WTC11 (cell line): Measurements from ENCODE around the gene HOXA9. TPM values are rescaled to one million over a fixed set of nuclear protein-coding genes. Genes with fewer than 3 reads are reported as not detected.
A peak's percentile ranks its signal among the peaks of the same experiment; 100 is the strongest.

Source experiments
- ATAC-seq: fragments of 200-7000 bp; cut with Tn5 transposase; 2 replicates; pipeline ENCODE4 v1.10.0; 2021; ENCODE audit warnings: mild to moderate bottlenecking, moderate library complexity
- CTCF ChIA-PET: fragments of 300-600 bp; sonication (Branson Sonifier 250); formaldehyde crosslinking; loops from one replicate; lab custom pipeline; 2021; ENCODE audit warnings: antibody characterized with exemption; lab: Charles Lee
- POLR2A ChIA-PET: fragments of 350-600 bp; sonication (Branson Sonifier 250); formaldehyde crosslinking; loops from one replicate; lab custom pipeline; 2021; ENCODE audit warnings: antibody characterized with exemption; lab: Charles Lee
- DNase-seq: peaks from one replicate; pipeline ENCODE4 v3.0.0; 2021; ENCODE audit warnings: low spot score
- H3K27ac Mint-ChIP-seq: 2 replicates; pipeline ENCODE4 v1.8.0; 2021; ENCODE audit warnings: mixed read lengths
- H3K27me3 Mint-ChIP-seq: 2 replicates; pipeline ENCODE4 v1.8.0; 2021; ENCODE audit warnings: low read depth, mild to moderate bottlenecking, moderate library complexity, mixed read lengths
- H3K36me3 Mint-ChIP-seq: 2 replicates; pipeline ENCODE4 v1.8.0; 2021; ENCODE audit warnings: mixed read lengths
- H3K4me1 Mint-ChIP-seq: 2 replicates; pipeline ENCODE4 v1.8.0; 2022; ENCODE audit warnings: mixed read lengths
- H3K4me3 Mint-ChIP-seq: 2 replicates; pipeline ENCODE4 v1.8.0; 2021; ENCODE audit warnings: mild to moderate bottlenecking, moderate library complexity, mixed read lengths
- H3K9me3 Mint-ChIP-seq: 2 replicates; pipeline ENCODE4 v1.8.0; 2021; ENCODE audit warnings: mixed read lengths
- CREM ChIP-seq: sonication (generic); formaldehyde crosslinking; IDR thresholded peaks from 2 replicates; pipeline ENCODE4 v1.8.1; 2022; ENCODE audit warnings: mild to moderate bottlenecking, missing genetic modification reagents, moderate library complexity
- ESRRA ChIP-seq: sonication (generic); formaldehyde crosslinking; IDR thresholded peaks from 2 replicates; pipeline ENCODE4 v1.8.1; 2022; ENCODE audit warnings: mild to moderate bottlenecking, missing genetic modification reagents, borderline replicate concordance
- GRHL2 ChIP-seq: fragments of 250-450 bp; sonication (Bioruptor Pico); IDR thresholded peaks from 2 replicates; pipeline ENCODE4 v1.8.0; 2022; ENCODE audit warnings: mild to moderate bottlenecking, moderate library complexity; ENCODE audit not compliant: insufficient replicate concordance, severe bottlenecking
- JAZF1 ChIP-seq: fragments of 250-450 bp; sonication (Bioruptor Pico); IDR thresholded peaks from 2 replicates; pipeline ENCODE4 v1.9.0; 2021; ENCODE audit warnings: moderate library complexity, mild to moderate bottlenecking, inconsistent platforms
- MXD4 ChIP-seq: fragments of 250-450 bp; sonication (Bioruptor Pico); IDR thresholded peaks from 2 replicates; pipeline ENCODE4 v1.8.0; 2021; ENCODE audit warnings: mild to moderate bottlenecking, moderate library complexity, borderline replicate concordance
- MYBL2 ChIP-seq: sonication (generic); formaldehyde crosslinking; IDR thresholded peaks from 2 replicates; pipeline ENCODE4 v1.8.1; 2023; ENCODE audit warnings: mild to moderate bottlenecking, moderate library complexity, missing genetic modification reagents
- NFATC4 ChIP-seq: fragments of 250-450 bp; sonication (Bioruptor Pico); IDR thresholded peaks from 2 replicates; pipeline ENCODE4 v1.9.0; 2021; ENCODE audit warnings: mild to moderate bottlenecking
- NFE2L1 ChIP-seq: sonication (generic); formaldehyde crosslinking; IDR thresholded peaks from 2 replicates; pipeline ENCODE4 v1.8.1; 2023; ENCODE audit warnings: missing genetic modification reagents
- NFYB ChIP-seq: sonication (generic); formaldehyde crosslinking; conservative IDR thresholded peaks from 2 replicates; pipeline ENCODE4 v1.8.0; 2022; ENCODE audit warnings: low read depth, missing genetic modification reagents
- NR1H2 ChIP-seq: sonication (generic); formaldehyde crosslinking; IDR thresholded peaks from 2 replicates; pipeline ENCODE4 v1.9.0; 2021; ENCODE audit warnings: mild to moderate bottlenecking, moderate library complexity, missing genetic modification reagents
- SOX15 ChIP-seq: fragments of 250-450 bp; sonication (Bioruptor Pico); IDR thresholded peaks from 2 replicates; pipeline ENCODE4 v1.9.0; 2021; ENCODE audit warnings: mild to moderate bottlenecking
- TEAD4 ChIP-seq: sonication (generic); formaldehyde crosslinking; IDR thresholded peaks from 2 replicates; pipeline ENCODE4 v1.8.0; 2022; ENCODE audit warnings: mild to moderate bottlenecking, missing genetic modification reagents
- ZNF232 ChIP-seq: sonication (generic); formaldehyde crosslinking; IDR thresholded peaks from 2 replicates; pipeline ENCODE4 v1.8.0; 2022; ENCODE audit warnings: mild to moderate bottlenecking, missing genetic modification reagents
- ZNF263 ChIP-seq: sonication (generic); formaldehyde crosslinking; IDR thresholded peaks from 2 replicates; pipeline ENCODE4 v1.8.1; 2022; ENCODE audit warnings: low read depth, mild to moderate bottlenecking, moderate library complexity, missing genetic modification reagents
- ZNF671 ChIP-seq: fragments of 250-450 bp; sonication (Bioruptor Pico); IDR thresholded peaks from 2 replicates; pipeline ENCODE4 v1.8.0; 2021; ENCODE audit warnings: mild to moderate bottlenecking
- total RNA-seq: library from RNA; stranded (reverse); gene quantifications from 3 replicates; pipeline ENCODE4 v1.2.3, GENCODE V29; 2021
- TF ChIP-seq, protein P1 (sequence below): sonication (generic); formaldehyde crosslinking; IDR thresholded peaks from 2 replicates; pipeline ENCODE4 v1.8.1; 2022; ENCODE audit warnings: mild to moderate bottlenecking, moderate library complexity, missing genetic modification reagents
- TF ChIP-seq, protein P2 (sequence below): sonication (generic); formaldehyde crosslinking; IDR thresholded peaks from 2 replicates; pipeline ENCODE4 v1.8.0; 2023; ENCODE audit warnings: mild to moderate bottlenecking, missing genetic modification reagents
- TF ChIP-seq, protein P3 (sequence below): sonication (generic); formaldehyde crosslinking; IDR thresholded peaks from 2 replicates; pipeline ENCODE4 v1.8.1; 2022; ENCODE audit warnings: low read depth, missing genetic modification reagents, borderline replicate concordance
- TF ChIP-seq, protein P4 (sequence below): fragments of 250-450 bp; sonication (Bioruptor Pico); IDR thresholded peaks from 2 replicates; pipeline ENCODE4 v2.1.2; 2022; ENCODE audit warnings: mild to moderate bottlenecking, moderate library complexity
- TF ChIP-seq, protein P5 (sequence below): sonication (generic); formaldehyde crosslinking; IDR thresholded peaks from 2 replicates; pipeline ENCODE4 v1.8.0; 2022; ENCODE audit warnings: mild to moderate bottlenecking, missing genetic modification reagents

The HOXA9 gene
- total RNA-seq, 1 experiment from 2014 or later, result not detected

DNA sequence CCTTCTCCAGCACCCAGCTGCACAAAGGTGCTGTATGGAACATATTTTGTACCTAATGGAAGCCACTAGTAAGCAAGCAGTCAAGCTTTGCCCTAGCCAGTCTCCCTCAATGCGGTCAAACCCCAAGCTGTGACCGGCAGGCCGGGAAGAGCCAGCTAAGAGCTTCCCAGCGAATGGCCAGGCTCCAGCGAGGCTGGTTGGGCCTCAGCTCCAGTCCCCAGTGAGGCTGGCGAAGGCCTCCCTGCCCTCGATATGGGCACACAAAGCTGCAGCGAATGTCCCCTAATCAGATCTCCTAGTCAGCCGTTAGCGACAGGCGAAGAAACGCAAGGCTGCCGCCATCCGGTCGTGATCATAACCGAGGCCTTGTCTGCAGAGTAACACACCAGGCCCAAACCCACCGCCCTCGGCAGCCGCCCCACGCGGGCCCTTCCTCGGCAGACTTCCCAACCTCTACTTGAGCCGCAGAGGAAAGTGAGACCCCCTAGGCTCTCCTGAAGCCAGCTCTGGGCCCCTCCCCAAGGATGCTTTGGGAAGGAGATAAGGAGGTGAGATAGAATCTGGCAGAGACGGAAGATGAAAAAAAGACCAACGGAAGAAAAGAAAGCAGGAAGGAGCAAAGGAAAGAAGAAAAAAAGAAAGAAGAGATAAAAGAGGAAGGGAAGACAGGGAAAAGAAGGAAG lies 3.1 kb upstream of the HOXA9 start:
- ChIA-PET CTCF (interaction anchor here (3.7 kb wide), 1 partner anchor 11 kb away, joined by 22 read pairs; no protein-coding TSS in a partner anchor), POLR2A (no interaction called here)
- peak; percentile 35 for DNase-seq
- peaks cover 99% of the 10 kb centered on the region for H3K27me3 Mint-ChIP-seq
- H3K9me3 Mint-ChIP-seq, result no peaks in the 10 kb centered on the region
- H3K27ac Mint-ChIP-seq, result no peak overlapping the region
- 0 out of 2 replicates have a peak, but pooled peaks cover 2% of the 10 kb centered on the region for H3K36me3 Mint-ChIP-seq
- TF ChIP-seq, protein P1, sequence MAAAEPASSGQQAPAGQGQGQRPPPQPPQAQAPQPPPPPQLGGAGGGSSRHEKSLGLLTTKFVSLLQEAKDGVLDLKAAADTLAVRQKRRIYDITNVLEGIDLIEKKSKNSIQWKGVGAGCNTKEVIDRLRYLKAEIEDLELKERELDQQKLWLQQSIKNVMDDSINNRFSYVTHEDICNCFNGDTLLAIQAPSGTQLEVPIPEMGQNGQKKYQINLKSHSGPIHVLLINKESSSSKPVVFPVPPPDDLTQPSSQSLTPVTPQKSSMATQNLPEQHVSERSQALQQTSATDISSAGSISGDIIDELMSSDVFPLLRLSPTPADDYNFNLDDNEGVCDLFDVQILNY (CRISPR knock-in tag), result no peak
- TF ChIP-seq MYBL2 (CRISPR knock-in tag) (no peak), GRHL2 (no peak)
- TF ChIP-seq, protein P2, sequence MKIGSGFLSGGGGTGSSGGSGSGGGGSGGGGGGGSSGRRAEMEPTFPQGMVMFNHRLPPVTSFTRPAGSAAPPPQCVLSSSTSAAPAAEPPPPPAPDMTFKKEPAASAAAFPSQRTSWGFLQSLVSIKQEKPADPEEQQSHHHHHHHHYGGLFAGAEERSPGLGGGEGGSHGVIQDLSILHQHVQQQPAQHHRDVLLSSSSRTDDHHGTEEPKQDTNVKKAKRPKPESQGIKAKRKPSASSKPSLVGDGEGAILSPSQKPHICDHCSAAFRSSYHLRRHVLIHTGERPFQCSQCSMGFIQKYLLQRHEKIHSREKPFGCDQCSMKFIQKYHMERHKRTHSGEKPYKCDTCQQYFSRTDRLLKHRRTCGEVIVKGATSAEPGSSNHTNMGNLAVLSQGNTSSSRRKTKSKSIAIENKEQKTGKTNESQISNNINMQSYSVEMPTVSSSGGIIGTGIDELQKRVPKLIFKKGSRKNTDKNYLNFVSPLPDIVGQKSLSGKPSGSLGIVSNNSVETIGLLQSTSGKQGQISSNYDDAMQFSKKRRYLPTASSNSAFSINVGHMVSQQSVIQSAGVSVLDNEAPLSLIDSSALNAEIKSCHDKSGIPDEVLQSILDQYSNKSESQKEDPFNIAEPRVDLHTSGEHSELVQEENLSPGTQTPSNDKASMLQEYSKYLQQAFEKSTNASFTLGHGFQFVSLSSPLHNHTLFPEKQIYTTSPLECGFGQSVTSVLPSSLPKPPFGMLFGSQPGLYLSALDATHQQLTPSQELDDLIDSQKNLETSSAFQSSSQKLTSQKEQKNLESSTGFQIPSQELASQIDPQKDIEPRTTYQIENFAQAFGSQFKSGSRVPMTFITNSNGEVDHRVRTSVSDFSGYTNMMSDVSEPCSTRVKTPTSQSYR, result no peak
- H3K4me3 Mint-ChIP-seq, result peak overlapping the region; percentile 13
- peaks cover 26% of the 10 kb centered on the region for H3K4me1 Mint-ChIP-seq
- ATAC-seq, result no peak

DNA sequence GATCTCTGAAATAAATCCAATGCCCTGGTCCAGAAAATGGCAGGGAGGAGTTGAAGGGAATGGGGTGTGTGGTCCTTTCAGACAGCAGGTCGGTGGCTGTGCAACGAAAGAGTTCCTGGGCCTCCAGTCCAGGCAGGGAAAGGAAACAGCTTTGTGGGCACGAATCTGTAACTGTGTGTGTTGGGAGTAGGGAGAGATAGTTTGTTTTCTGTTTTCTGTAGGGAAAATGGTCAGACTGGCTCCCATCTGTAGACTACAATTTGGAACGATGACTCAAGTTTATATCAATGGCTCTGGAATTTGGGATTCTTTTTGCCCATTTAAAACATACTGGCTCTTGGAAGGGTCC lies 2.6 kb upstream of the HOXA9 start:
- 0 out of 2 replicates have a peak, but pooled peaks cover 2% of the 10 kb centered on the region for H3K36me3 Mint-ChIP-seq
- ChIA-PET POLR2A (no interaction called here), CTCF (interaction anchor here (3.7 kb wide), 1 partner anchor 12 kb away, joined by 22 read pairs; no protein-coding TSS in a partner anchor)
- ATAC-seq, result no peak
- no peaks in the 10 kb centered on the region for H3K9me3 Mint-ChIP-seq
- H3K4me3 Mint-ChIP-seq, result no peak overlapping the region
- TF ChIP-seq ESRRA (CRISPR knock-in tag), result no peak
- no peak for TF ChIP-seq NFATC4
- TF ChIP-seq NR1H2 (CRISPR knock-in tag), result no peak
- TF ChIP-seq NFE2L1 (CRISPR knock-in tag), result no peak
- TF ChIP-seq TEAD4 (CRISPR knock-in tag), result no peak
- TF ChIP-seq NFYB (CRISPR knock-in tag), result no peak
- TF ChIP-seq MXD4 (CRISPR knock-in tag), result no peak
- no peak for TF ChIP-seq ZNF232 (CRISPR knock-in tag)
- TF ChIP-seq SOX15, result no peak
- H3K27me3 Mint-ChIP-seq, result peaks cover 100% of the 10 kb centered on the region
- DNase-seq, result no peak
- peaks cover 26% of the 10 kb centered on the region for H3K4me1 Mint-ChIP-seq
- no peak overlapping the region for H3K27ac Mint-ChIP-seq

DNA sequence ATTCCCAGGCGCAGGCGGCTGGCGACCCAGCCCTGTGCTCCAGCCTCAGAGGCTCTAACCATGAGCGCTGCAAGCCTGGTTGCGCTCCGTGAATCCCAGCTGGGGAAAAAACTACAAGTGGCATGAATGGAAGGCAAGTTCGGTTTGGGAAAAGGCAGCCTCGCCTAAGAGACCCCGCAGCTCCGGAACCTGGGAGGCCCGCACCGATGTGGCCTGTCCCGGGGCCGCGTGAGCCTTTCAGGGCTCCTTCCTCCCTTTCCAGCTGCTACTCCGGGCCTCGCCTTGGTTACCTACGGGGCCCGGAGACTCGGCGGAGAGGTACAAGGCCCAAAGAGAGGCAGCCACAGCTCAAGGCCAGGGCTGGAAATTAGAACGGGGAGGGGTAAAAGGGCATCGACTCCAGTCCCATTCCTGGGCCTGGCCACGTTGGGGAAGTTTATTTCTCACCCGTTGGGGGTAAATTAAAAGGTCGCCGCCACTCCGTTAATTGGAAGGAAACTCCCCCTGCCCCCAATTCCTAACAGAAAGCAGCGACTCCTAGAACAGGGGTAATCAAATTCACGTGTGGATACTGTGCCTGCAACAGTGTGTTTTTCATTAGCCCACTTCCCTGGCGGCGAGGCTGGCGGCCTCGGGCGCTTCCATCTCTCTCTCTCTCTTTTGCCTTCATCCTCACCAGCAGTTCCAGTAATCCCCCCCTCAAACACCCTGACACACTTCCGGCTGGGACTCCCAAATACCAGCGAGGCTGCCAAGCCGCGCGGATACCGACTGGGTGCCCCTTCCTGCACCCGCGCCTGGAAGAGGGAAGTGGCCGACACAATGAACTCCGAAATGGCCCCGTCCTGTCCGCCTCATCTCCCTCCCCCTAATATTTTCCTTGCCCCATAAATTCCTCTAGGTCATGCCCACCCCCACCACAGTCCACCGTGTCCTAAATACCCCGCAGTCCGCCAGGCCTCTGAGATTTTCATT lies 1.5 kb upstream of the HOXA9 start:
- ChIA-PET CTCF (interaction anchor here (0.6 to 2.3 kb wide), 6 partner anchors 10 to 309 kb away, joined by 3 to 19 read pairs (median 5); partner anchors contain the start of genes HOXA3 and HOXA5), POLR2A (no interaction called here)
- H3K9me3 Mint-ChIP-seq, result no peaks in the 10 kb centered on the region
- H3K27me3 Mint-ChIP-seq, result peaks cover 100% of the 10 kb centered on the region
- H3K4me1 Mint-ChIP-seq, result peaks cover 20% of the 10 kb centered on the region
- ATAC-seq (no peak), DNase-seq (peak; percentile 20)
- no peak overlapping the region for H3K4me3 Mint-ChIP-seq
- H3K36me3 Mint-ChIP-seq, result 0 out of 2 replicates have a peak, but pooled peaks cover 2% of the 10 kb centered on the region
- no peak overlapping the region for H3K27ac Mint-ChIP-seq
- TF ChIP-seq, protein P3, sequence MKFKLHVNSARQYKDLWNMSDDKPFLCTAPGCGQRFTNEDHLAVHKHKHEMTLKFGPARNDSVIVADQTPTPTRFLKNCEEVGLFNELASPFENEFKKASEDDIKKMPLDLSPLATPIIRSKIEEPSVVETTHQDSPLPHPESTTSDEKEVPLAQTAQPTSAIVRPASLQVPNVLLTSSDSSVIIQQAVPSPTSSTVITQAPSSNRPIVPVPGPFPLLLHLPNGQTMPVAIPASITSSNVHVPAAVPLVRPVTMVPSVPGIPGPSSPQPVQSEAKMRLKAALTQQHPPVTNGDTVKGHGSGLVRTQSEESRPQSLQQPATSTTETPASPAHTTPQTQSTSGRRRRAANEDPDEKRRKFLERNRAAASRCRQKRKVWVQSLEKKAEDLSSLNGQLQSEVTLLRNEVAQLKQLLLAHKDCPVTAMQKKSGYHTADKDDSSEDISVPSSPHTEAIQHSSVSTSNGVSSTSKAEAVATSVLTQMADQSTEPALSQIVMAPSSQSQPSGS (CRISPR knock-in tag), result no peak
- TF ChIP-seq, protein P4, sequence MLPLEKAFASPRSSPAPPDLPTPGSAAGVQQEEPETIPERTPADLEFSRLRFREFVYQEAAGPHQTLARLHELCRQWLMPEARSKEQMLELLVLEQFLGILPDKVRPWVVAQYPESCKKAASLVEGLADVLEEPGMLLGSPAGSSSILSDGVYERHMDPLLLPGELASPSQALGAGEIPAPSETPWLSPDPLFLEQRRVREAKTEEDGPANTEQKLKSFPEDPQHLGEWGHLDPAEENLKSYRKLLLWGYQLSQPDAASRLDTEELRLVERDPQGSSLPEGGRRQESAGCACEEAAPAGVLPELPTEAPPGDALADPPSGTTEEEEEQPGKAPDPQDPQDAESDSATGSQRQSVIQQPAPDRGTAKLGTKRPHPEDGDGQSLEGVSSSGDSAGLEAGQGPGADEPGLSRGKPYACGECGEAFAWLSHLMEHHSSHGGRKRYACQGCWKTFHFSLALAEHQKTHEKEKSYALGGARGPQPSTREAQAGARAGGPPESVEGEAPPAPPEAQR, result no peak
- TF ChIP-seq CREM (CRISPR knock-in tag), result no peak
- TF ChIP-seq ZNF232 (CRISPR knock-in tag), result no peak
- TF ChIP-seq, protein P5, sequence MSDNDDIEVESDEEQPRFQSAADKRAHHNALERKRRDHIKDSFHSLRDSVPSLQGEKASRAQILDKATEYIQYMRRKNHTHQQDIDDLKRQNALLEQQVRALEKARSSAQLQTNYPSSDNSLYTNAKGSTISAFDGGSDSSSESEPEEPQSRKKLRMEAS (CRISPR knock-in tag), result no peak
- TF ChIP-seq JAZF1, result no peak
- no peak for TF ChIP-seq ZNF671 (CRISPR knock-in tag)
- no peak for TF ChIP-seq ZNF263 (CRISPR knock-in tag)
- TF ChIP-seq, protein P1 (CRISPR knock-in tag), result no peak
